ENCODE measurements around the gene GRAMD1B. TPM values are rescaled to one million over a fixed set of nuclear protein-coding genes. Genes with fewer than 3 reads are reported as not detected.

Gene GRAMD1B
- total RNA-seq, 2 experiments from 2014 or later = 16.1 to 21.8 TPM

DNA sequence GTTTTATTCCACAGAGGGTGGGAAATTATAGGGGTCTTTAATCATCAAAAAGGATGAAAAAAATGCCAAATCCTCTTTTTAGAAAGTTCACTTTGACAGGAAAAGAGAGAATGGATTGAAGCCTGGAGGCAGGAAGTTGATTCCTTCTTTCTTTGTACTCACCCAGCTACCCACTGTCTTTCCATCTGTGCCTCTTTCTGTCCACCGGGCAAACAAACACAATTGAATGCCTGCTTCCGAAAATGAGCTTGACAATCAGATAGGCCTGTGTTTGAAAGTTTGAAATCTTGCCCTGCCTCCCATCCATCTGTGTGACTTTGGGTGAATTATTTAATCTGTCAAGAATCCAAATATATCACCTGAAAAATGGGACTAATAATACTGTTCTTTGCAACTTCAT, 143.2 kb downstream of the GRAMD1B start:
- Histone ChIP-seq H3K27me3 (ENCODE audit: control insufficient read depth in 1 of 2, insufficient read depth in 2 of 2, low read length in 2 of 2) (no peaks in the 10 kb centered on the region), H3K4me1 (ENCODE audit: insufficient read depth, low read length) (peaks cover 11% of the 10 kb centered on the region), H3K27ac (ENCODE audit: low read depth in 1 of 2, low read length in 2 of 2) (no peak overlapping the region), H3K36me3 (ENCODE audit: insufficient read depth, low read length) (no peaks in the 10 kb centered on the region), H3K9me3 (ENCODE audit: control insufficient read depth in 1 of 2, insufficient read depth in 1 of 2, low read length in 2 of 2) (no peaks in the 10 kb centered on the region), H3K4me3 (ENCODE audit: low read length) (no peak overlapping the region)
- TF ChIP-seq, protein P1, sequence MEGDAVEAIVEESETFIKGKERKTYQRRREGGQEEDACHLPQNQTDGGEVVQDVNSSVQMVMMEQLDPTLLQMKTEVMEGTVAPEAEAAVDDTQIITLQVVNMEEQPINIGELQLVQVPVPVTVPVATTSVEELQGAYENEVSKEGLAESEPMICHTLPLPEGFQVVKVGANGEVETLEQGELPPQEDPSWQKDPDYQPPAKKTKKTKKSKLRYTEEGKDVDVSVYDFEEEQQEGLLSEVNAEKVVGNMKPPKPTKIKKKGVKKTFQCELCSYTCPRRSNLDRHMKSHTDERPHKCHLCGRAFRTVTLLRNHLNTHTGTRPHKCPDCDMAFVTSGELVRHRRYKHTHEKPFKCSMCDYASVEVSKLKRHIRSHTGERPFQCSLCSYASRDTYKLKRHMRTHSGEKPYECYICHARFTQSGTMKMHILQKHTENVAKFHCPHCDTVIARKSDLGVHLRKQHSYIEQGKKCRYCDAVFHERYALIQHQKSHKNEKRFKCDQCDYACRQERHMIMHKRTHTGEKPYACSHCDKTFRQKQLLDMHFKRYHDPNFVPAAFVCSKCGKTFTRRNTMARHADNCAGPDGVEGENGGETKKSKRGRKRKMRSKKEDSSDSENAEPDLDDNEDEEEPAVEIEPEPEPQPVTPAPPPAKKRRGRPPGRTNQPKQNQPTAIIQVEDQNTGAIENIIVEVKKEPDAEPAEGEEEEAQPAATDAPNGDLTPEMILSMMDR (IDR thresholded peaks at IDR 0.05) = no peak
- Mint-ChIP-seq H3K36me3 (ENCODE audit: low read depth) (no peaks in the 10 kb centered on the region), H3K4me3 (no peak overlapping the region), H3K4me1 (ENCODE audit: low read depth) (peaks cover 11% of the 10 kb centered on the region), H3K9me3 (no peaks in the 10 kb centered on the region), H3K27me3 (no peaks in the 10 kb centered on the region), H3K27ac (no peak overlapping the region)
- DNase-seq (no peak), ATAC-seq (ENCODE audit: poor library complexity) (no peak)
- POLR2A ChIA-PET = no interaction called here
- CTCF ChIA-PET = no interaction called here
- intact Hi-C loops (cut with DNase I, micrococcal nuclease) = no loop called here

DNA sequence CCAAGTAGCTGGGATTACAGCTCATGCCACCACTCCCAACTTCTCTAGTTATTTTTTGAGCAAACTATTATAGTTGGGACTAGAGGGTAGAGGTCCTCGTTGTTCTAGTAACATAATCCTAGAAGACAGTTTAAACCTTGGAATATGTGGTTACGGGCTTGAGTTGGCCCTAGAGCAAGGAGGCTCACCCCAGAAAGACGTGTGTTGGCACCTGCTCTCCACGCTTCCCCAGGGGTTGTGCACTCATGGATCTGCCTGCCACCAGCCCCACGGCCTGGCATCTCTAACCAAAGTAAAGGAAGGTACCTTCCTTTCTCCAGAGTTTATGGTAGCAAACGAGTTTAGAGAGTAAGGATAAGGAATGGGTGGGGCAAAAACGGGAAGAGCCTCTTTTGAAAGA, 145.4 kb downstream of the GRAMD1B start:
- intact Hi-C loops (cut with DNase I, micrococcal nuclease) = loop anchor here in 1 of 2 experiments (5.0 kb wide), 1 partner anchor 168 kb away; no protein-coding TSS in a partner anchor
- no peak overlapping the region for H3K27ac Mint-ChIP-seq
- CTCF ChIA-PET = no interaction called here
- POLR2A ChIA-PET = no interaction called here
- no peaks in the 10 kb centered on the region for H3K27me3 Mint-ChIP-seq
- Histone ChIP-seq H3K27me3 (ENCODE audit: control insufficient read depth in 1 of 2, insufficient read depth in 2 of 2, low read length in 2 of 2) (no peaks in the 10 kb centered on the region), H3K9me3 (ENCODE audit: control insufficient read depth in 1 of 2, insufficient read depth in 1 of 2, low read length in 2 of 2) (no peaks in the 10 kb centered on the region), H3K4me3 (ENCODE audit: low read length) (no peak overlapping the region), H3K36me3 (ENCODE audit: insufficient read depth, low read length) (peaks cover 3% of the 10 kb centered on the region), H3K4me1 (ENCODE audit: insufficient read depth, low read length) (peaks cover 14% of the 10 kb centered on the region), H3K27ac (ENCODE audit: low read depth in 1 of 2, low read length in 2 of 2) (no peak overlapping the region)
- no peak for DNase-seq
- no peaks in the 10 kb centered on the region for H3K9me3 Mint-ChIP-seq
- no peak for ATAC-seq (ENCODE audit: poor library complexity)
- TF ChIP-seq, protein P1 (IDR thresholded peaks at IDR 0.05) = no peak
- peaks cover 14% of the 10 kb centered on the region for H3K4me1 Mint-ChIP-seq (ENCODE audit: low read depth)
- H3K4me3 Mint-ChIP-seq = no peak overlapping the region
- no peaks in the 10 kb centered on the region for H3K36me3 Mint-ChIP-seq (ENCODE audit: low read depth)

DNA sequence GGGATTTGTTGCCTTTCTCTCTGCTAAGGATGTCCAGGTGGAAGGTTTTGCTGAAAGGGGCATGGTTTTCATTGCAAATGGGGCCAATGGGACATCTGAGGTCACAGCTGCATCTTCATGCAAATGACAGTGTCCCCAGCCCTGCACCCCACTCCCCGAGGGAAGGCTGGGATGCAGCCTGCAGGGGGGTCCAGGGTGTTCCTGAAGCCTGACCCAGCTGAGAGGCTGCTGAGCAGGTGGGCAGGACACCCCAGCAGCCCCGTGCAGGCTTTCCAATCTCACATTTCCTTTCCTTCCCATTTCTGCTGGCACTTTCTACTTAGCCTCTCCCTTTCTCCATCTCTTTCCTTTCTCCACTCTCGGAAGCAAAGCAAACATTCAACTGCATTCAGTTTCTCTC, 146.0 kb downstream of the GRAMD1B start:
- H3K27me3 ChIP-seq (ENCODE audit: control insufficient read depth in 1 of 2, insufficient read depth in 2 of 2, low read length in 2 of 2) = no peaks in the 10 kb centered on the region
- H3K27ac Mint-ChIP-seq = no peak overlapping the region
- H3K4me1 Mint-ChIP-seq (ENCODE audit: low read depth) = peaks cover 20% of the 10 kb centered on the region
- H3K4me1 ChIP-seq (ENCODE audit: insufficient read depth, low read length) = peaks cover 20% of the 10 kb centered on the region
- no peaks in the 10 kb centered on the region for H3K36me3 Mint-ChIP-seq (ENCODE audit: low read depth)
- H3K4me3 Mint-ChIP-seq = no peak overlapping the region
- no peak overlapping the region for H3K4me3 ChIP-seq (ENCODE audit: low read length)
- no peaks in the 10 kb centered on the region for H3K9me3 ChIP-seq (ENCODE audit: control insufficient read depth in 1 of 2, insufficient read depth in 1 of 2, low read length in 2 of 2)
- POLR2A ChIA-PET = no interaction called here
- DNase-seq (no peak), ATAC-seq (ENCODE audit: poor library complexity) (no peak)
- TF ChIP-seq, protein P1 (IDR thresholded peaks at IDR 0.05) = no peak
- H3K27ac ChIP-seq (ENCODE audit: low read depth in 1 of 2, low read length in 2 of 2) = no peak overlapping the region
- H3K9me3 Mint-ChIP-seq = no peaks in the 10 kb centered on the region
- intact Hi-C loops (cut with DNase I, micrococcal nuclease) = loop anchor here (2.0 to 5.0 kb wide), 2 partner anchors 65 to 169 kb away; no protein-coding TSS in a partner anchor
- CTCF ChIA-PET = interaction anchor here (0.9 to 1.6 kb wide), 2 partner anchors 9 to 73 kb away, joined by 3 read pairs; no protein-coding TSS in a partner anchor
- H3K36me3 ChIP-seq (ENCODE audit: insufficient read depth, low read length) = peaks cover 3% of the 10 kb centered on the region
- no peaks in the 10 kb centered on the region for H3K27me3 Mint-ChIP-seq

Data from CD4-positive, alpha-beta T cell (primary cell).